ENCODE measurements around the gene RNF145.

DNA sequence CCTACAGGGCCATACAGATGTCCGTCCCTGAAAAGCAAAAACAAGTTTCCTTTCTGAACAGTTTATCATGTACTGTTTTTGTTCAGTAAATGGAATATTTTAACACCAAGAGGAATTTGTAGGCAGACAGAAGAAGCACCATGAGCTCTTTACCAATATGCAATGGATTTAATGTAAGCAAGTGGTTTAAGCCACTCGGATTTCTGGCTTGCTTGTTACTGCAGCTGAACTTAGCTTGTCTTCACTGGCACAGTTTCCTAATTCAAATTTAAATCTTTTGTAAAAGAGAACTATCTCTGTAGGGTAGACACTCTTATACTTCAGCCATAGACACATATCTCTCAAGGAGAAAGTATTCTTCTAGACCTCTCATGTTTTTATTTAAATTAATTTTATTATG lies 96.9 kb downstream of the RNF145 start:
- TF ChIP-seq CHD4 (IDR thresholded peaks at IDR 0.05; ENCODE audit: borderline replicate concordance, low read length) (no peak), MXD3 (CRISPR knock-in tag; IDR thresholded peaks at IDR 0.05) (no peak), POLR2AphosphoS5 (IDR thresholded peaks at IDR 0.05; ENCODE audit: low read depth, low read length) (no peak)
- TF ChIP-seq, protein P1, sequence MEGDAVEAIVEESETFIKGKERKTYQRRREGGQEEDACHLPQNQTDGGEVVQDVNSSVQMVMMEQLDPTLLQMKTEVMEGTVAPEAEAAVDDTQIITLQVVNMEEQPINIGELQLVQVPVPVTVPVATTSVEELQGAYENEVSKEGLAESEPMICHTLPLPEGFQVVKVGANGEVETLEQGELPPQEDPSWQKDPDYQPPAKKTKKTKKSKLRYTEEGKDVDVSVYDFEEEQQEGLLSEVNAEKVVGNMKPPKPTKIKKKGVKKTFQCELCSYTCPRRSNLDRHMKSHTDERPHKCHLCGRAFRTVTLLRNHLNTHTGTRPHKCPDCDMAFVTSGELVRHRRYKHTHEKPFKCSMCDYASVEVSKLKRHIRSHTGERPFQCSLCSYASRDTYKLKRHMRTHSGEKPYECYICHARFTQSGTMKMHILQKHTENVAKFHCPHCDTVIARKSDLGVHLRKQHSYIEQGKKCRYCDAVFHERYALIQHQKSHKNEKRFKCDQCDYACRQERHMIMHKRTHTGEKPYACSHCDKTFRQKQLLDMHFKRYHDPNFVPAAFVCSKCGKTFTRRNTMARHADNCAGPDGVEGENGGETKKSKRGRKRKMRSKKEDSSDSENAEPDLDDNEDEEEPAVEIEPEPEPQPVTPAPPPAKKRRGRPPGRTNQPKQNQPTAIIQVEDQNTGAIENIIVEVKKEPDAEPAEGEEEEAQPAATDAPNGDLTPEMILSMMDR (CRISPR knock-in tag; IDR thresholded peaks at IDR 0.05) = no peak

Data from HepG2 (cell line).